Cardiac fibroblast (primary cell): ENCODE data around the gene SPI1.
A peak's percentile ranks its signal among the peaks of the same experiment; 100 is the strongest.

ENCODE experiments used
- DNase-seq, 2 donors: peaks; one replicate each; pipeline versions ENCODE4 v3.0.0 to v3.0.0-alpha.2; 2010; ENCODE audit warnings: low read depth in 2 of 2
- H3K4me3 ChIP-seq, 2 donors: replicated peaks in 1 of 2; 1 replicate in 1 of 2; 2 replicates in 1 of 2; pipeline ENCODE4 v1.5.1; 2011; ENCODE audit warnings: low read depth in 2 of 2, low read length in 2 of 2, mild to moderate bottlenecking in 2 of 2, moderate library complexity in 1 of 2
- CTCF ChIP-seq: IDR thresholded peaks from one replicate; pipeline ENCODE4 v1.5.1; 2011; ENCODE audit warnings: low read depth, mild to moderate bottlenecking, low read length, inconsistent platforms

Gene SPI1

GRCh38 chr11:47378010-47378835, at the start of gene SPI1:
Gene SPI1, minus strand, starts transcription at chr11:47378547. Its CDS starts 194 bp downstream, at chr11:47378353.
- no peak within 1 kb of the TSS for H3K4me3 ChIP-seq
- no peak for TF ChIP-seq CTCF
- no peak for DNase-seq

GRCh38 chr11:47426062-47426956, 48.0 kb upstream of the SPI1 start, which contains the start of gene PSMC3:
Gene PSMC3, minus strand, starts transcription at chr11:47426439. Its CDS starts 160 bp downstream, at chr11:47426279.
- TF ChIP-seq CTCF = no peak
- peak within 1 kb of the TSS; percentile 92 to 94 for H3K4me3 ChIP-seq
- peak; percentile 97 to 98 for DNase-seq

- no peak for DNase-seq
These were observed 47.3 kb upstream of the SPI1 start for GRCh38 chr11:47425611-47426010.

GRCh38 chr11:47418454-47419259, 40.3 kb upstream of the SPI1 start:
- TF ChIP-seq CTCF = no peak
- no peak overlapping the region for H3K4me3 ChIP-seq
- no peak for DNase-seq

More at GRCh38 chr11:47425611-47426010, 47.3 kb upstream of the SPI1 start:
- H3K4me3 ChIP-seq = peak overlapping the region; percentile 92 to 94
- no peak for TF ChIP-seq CTCF

GRCh38 chr11:47417712-47418111, 39.4 kb upstream of the SPI1 start:
- DNase-seq = no peak
- H3K4me3 ChIP-seq = no peak overlapping the region
- no peak for TF ChIP-seq CTCF

- peak; percentile 95 to 96 for DNase-seq
These were observed 37.7 kb upstream of the SPI1 start for GRCh38 chr11:47415949-47416472.

More at GRCh38 chr11:47415949-47416472, 37.7 kb upstream of the SPI1 start:
- TF ChIP-seq CTCF = no peak
- H3K4me3 ChIP-seq = no peak overlapping the region
